Measurements from ENCODE around the gene ESRP2.

ESRP2 gene

DNA sequence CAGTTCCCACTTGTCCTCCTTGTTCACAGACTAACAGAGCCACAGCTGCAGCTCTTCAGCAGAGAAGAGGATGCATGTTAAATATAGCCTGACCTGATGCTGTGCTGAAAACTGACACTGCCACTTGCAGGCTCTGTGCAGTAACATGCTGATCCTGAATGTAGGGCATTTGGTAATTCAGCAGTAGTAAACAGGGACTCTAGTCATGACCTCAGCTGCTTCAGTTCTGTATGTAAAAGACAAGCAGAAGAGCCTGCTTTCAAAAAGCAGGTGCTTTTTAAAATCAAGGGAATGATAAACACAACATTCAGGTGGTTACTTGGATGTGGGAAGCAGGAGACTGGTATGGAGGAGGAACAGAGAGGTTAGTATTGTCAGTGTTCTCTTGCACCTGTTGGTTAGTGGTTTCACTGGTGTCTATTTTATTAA lies 33.8 kb downstream of the ESRP2 start:
- TF ChIP-seq, protein P1, sequence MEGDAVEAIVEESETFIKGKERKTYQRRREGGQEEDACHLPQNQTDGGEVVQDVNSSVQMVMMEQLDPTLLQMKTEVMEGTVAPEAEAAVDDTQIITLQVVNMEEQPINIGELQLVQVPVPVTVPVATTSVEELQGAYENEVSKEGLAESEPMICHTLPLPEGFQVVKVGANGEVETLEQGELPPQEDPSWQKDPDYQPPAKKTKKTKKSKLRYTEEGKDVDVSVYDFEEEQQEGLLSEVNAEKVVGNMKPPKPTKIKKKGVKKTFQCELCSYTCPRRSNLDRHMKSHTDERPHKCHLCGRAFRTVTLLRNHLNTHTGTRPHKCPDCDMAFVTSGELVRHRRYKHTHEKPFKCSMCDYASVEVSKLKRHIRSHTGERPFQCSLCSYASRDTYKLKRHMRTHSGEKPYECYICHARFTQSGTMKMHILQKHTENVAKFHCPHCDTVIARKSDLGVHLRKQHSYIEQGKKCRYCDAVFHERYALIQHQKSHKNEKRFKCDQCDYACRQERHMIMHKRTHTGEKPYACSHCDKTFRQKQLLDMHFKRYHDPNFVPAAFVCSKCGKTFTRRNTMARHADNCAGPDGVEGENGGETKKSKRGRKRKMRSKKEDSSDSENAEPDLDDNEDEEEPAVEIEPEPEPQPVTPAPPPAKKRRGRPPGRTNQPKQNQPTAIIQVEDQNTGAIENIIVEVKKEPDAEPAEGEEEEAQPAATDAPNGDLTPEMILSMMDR (IDR thresholded peaks at IDR 0.05; ENCODE audit: control extremely low read depth, extremely low read depth, low read depth, missing control alignments): peak; percentile 16
- ChIA-PET POLR2A (no interaction called here), CTCF (interaction anchor here (1.3 kb wide), 1 partner anchor 107 kb away, joined by 5 read pairs; no protein-coding TSS in a partner anchor)
- no peak for DNase-seq (ENCODE audit: extremely low spot score)

DNA sequence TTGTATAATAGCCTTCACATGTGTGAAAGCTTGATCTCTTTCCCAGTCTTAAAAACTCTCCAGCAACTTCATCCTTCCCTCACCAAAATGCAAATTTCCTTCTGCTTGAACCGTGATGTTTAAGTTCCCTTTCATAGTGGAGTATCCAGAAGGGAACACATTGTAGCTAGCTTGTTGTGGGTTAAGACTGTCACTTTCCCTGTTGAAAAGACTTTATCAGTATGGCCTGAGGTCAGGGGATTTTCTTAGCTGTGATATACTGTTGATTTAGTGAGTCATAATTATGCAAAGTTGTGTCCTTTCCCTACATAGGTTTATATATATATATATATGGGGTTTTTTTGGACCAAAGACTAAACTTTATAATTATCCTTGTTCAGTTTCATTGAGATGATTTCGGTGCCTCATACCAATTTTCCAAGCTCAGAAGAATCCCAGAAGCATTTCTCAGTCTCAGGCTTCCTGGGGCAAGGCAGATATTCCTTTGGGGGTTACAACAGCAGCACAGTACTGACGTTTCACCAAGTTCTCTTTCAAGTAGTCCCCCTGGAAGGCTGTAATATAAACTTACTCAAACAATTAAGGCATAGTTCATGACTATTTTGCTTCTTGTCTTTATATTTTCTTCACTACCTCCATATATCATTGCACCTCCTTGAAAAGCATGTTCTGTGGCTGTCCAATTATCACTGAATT lies 35.7 kb downstream of the ESRP2 start:
- peak; percentile 28 for DNase-seq (ENCODE audit: extremely low spot score)
- ChIA-PET POLR2A (no interaction called here), CTCF (interaction anchor here (0.7 to 1.5 kb wide), 4 partner anchors 13 to 61 kb away, joined by 3 read pairs; no protein-coding TSS in a partner anchor)
- TF ChIP-seq, protein P1 (IDR thresholded peaks at IDR 0.05; ENCODE audit: control extremely low read depth, extremely low read depth, low read depth, missing control alignments): no peak

DNA sequence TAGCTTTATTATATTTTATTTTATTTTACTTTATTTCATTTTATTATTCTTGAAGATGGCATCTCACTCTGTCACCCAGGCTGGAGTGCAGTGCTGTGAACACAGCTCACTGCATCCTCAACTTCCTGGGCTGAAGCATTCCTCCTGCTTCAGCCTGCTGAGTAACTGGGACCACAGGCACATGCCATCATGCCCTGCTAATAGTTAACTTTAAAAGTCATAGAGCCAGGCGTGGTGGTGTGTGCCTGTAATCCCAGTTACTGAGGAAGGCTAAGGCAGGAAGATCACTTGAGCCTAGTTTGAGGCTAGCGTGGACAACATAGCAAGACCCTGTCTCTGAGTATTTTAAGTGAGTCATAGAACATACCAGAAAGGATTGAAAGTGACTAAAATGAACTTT lies 38.7 kb downstream of the ESRP2 start:
- DNase-seq (ENCODE audit: extremely low spot score): no peak
- POLR2A ChIA-PET: no interaction called here
- CTCF ChIA-PET: interaction anchor here (1.2 to 1.9 kb wide), 6 partner anchors 15 to 381 kb away, joined by 3 to 5 read pairs (median 4); no protein-coding TSS in a partner anchor
- TF ChIP-seq, protein P1 (IDR thresholded peaks at IDR 0.05; ENCODE audit: control extremely low read depth, extremely low read depth, low read depth, missing control alignments): no peak

DNA sequence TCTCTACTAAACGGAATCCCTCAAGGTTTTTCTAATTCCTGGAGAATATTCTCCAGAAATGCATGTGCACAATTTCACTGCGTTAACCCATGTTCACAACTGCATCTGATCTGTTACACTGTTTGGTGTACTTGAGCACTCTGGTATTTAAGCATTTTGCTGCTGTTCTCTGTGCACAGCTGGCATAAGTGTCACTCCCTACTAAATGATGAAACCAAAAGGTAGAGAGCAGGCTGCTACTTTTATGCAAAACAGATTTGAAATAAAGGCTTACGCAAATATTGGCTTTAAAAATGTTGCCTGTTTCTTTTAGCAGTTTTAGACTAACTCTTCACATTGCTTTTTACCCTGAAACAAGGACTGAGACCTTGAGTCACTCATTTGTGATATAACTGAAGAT lies 41.7 kb downstream of the ESRP2 start:
- DNase-seq (ENCODE audit: extremely low spot score): no peak
- CTCF ChIA-PET: interaction anchor here (2.0 kb wide), 1 partner anchor 10 kb away, joined by 5 read pairs; no protein-coding TSS in a partner anchor
- POLR2A ChIA-PET: no interaction called here
- TF ChIP-seq, protein P1 (IDR thresholded peaks at IDR 0.05; ENCODE audit: control extremely low read depth, extremely low read depth, low read depth, missing control alignments): no peak

DNA sequence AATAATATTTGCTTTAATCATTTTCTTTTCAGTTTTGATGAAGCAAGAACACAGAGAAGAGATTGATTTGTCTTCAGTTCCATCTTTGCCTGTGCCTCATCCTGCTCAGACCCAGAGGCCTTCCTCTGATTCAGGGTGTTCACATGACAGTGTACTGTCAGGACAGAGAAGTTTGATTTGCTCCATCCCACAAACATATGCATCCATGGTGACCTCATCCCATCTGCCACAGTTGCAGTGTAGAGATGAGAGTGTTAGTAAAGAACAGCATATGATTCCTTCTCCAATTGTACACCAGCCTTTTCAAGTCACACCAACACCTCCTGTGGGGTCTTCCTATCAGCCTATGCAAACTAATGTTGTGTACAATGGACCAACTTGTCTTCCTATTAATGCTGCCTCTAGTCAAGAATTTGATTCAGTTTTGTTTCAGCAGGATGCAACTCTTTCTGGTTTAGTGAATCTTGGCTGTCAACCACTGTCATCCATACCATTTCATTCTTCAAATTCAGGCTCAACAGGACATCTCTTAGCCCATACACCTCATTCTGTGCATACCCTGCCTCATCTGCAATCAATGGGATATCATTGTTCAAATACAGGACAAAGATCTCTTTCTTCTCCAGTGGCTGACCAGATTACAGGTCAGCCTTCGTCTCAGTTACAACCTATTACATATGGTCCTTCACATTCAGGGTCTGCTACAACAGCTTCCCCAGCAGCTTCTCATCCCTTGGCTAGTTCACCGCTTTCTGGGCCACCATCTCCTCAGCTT lies 45.0 kb downstream of the ESRP2 start:
- ChIA-PET POLR2A (no interaction called here), CTCF (no interaction called here)
- TF ChIP-seq, protein P1 (IDR thresholded peaks at IDR 0.05; ENCODE audit: control extremely low read depth, extremely low read depth, low read depth, missing control alignments): no peak
- no peak for DNase-seq (ENCODE audit: extremely low spot score)

DNA sequence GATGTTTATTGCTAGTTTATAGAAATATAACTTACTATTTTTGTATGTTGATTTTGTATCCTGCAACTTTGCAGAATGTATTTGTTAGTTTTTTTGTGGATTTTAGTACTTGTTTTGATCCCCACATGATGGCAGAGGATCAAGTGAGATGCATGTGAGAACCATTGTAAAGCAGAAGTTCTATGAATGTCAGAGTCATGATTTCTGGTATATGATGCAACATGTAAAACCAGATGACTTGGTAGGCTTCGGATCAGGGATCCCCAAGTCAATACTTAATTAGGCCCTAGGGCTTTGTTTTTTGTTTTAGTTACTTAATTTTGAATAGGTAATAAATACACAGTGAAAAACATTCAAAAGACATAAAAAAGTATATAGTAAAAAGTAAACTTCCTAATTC lies 45.8 kb downstream of the ESRP2 start:
- ChIA-PET CTCF (interaction anchor here (1.4 kb wide), 1 partner anchor 23 kb away, joined by 3 read pairs; no protein-coding TSS in a partner anchor), POLR2A (no interaction called here)
- TF ChIP-seq, protein P1 (IDR thresholded peaks at IDR 0.05; ENCODE audit: control extremely low read depth, extremely low read depth, low read depth, missing control alignments): no peak
- no peak for DNase-seq (ENCODE audit: extremely low spot score)

Data from GM10248 (cell line).